C4-2B (cell line): ENCODE data around the gene ENO3.
A peak's percentile ranks its signal among the peaks of the same experiment; 100 is the strongest.

Experiments used
- CTCF ChIP-seq: fragments of 450-650 bp; conservative IDR thresholded peaks from 2 replicates; pipeline ENCODE4 v1.5.1; 2017; ENCODE audit warnings: mild to moderate bottlenecking
- ZFX ChIP-seq: fragments of 450-650 bp; IDR thresholded peaks from 2 replicates; pipeline ENCODE4 v1.6.1; 2017

- TF ChIP-seq CTCF (no peak), ZFX (0 out of 2 replicates have a peak, but pooled peaks have one; percentile 9)
Measured at GRCh38 chr17:4940555-4941318, 10.2 kb upstream of the ENO3 start.
